H9 (cell line): Measurements from ENCODE around the gene ZNF37A. TPM values are rescaled to one million over a fixed set of nuclear protein-coding genes. Genes with fewer than 3 reads are reported as not detected.

Experiments used
- DNase-seq: peaks from one replicate; pipeline ENCODE4 v3.0.0-alpha.2; 2017
- H2AFZ ChIP-seq: one replicate; pipeline ENCODE4 v1.6.1; 2013; ENCODE audit warnings: mild to moderate bottlenecking, low read length, control low read depth, moderate library complexity
- H2AK5ac ChIP-seq: 2 replicates; pipeline ENCODE4 v1.6.1; 2013; ENCODE audit warnings: low read length, control low read depth, mixed read lengths; ENCODE audit not compliant: insufficient read length
- H2BK120ac ChIP-seq: one replicate; pipeline ENCODE4 v1.6.1; 2013; ENCODE audit warnings: low read depth, mild to moderate bottlenecking, low read length, control low read depth, inconsistent platforms; ENCODE audit not compliant: poor library complexity, severe bottlenecking
- H2BK12ac ChIP-seq: 2 replicates; pipeline ENCODE4 v1.6.1; 2013; ENCODE audit warnings: low read length, control low read depth, mixed read lengths, low read depth; ENCODE audit not compliant: insufficient read length
- H2BK15ac ChIP-seq: 2 replicates; pipeline ENCODE4 v1.6.1; 2013; ENCODE audit warnings: low read depth, low read length, control low read depth
- H2BK20ac ChIP-seq: one replicate; pipeline ENCODE4 v1.6.1; 2013; ENCODE audit warnings: low read depth, mild to moderate bottlenecking, low read length, control low read depth, inconsistent platforms; ENCODE audit not compliant: poor library complexity, severe bottlenecking
- H2BK5ac ChIP-seq: 2 replicates; pipeline ENCODE4 v1.6.1; 2013; ENCODE audit warnings: low read length, control low read depth, mixed read lengths; ENCODE audit not compliant: insufficient read length
- H3K14ac ChIP-seq: 2 replicates; pipeline ENCODE4 v1.6.1; 2013; ENCODE audit warnings: low read length, control low read depth; ENCODE audit not compliant: insufficient read depth
- H3K18ac ChIP-seq: 2 replicates; pipeline ENCODE4 v1.6.1; 2013; ENCODE audit warnings: low read depth, mild to moderate bottlenecking, mixed read lengths, low read length, control low read depth; ENCODE audit not compliant: insufficient read length
- H3K23ac ChIP-seq: 2 replicates; pipeline ENCODE4 v1.6.1; 2013; ENCODE audit warnings: low read length, control low read depth, mixed read lengths, low read depth; ENCODE audit not compliant: insufficient read length
- H3K23me2 ChIP-seq: 2 replicates; pipeline ENCODE4 v1.6.1; 2013; ENCODE audit warnings: low read depth, mild to moderate bottlenecking, mixed read lengths, low read length, control low read depth; ENCODE audit not compliant: insufficient read length, poor library complexity, severe bottlenecking
- H3K27ac ChIP-seq: 2 replicates; pipeline ENCODE4 v1.5.1; 2013; ENCODE audit warnings: low read length, control low read depth, mixed read lengths, low read depth; ENCODE audit not compliant: insufficient read length
- H3K27me3 ChIP-seq: 2 replicates; pipeline ENCODE4 v1.6.1; 2013; ENCODE audit warnings: low read length, control low read depth, inconsistent platforms; ENCODE audit not compliant: insufficient read depth
- H3K4ac ChIP-seq: 2 replicates; pipeline ENCODE4 v1.6.1; 2013; ENCODE audit warnings: low read depth, mild to moderate bottlenecking, control low read depth, inconsistent platforms, low read length, moderate library complexity
- H3K4me1 ChIP-seq: 2 replicates; pipeline ENCODE4 v1.6.1; 2013; ENCODE audit warnings: low read length, control low read depth, inconsistent platforms; ENCODE audit not compliant: insufficient read depth
- H3K4me2 ChIP-seq: 2 replicates; pipeline ENCODE4 v1.6.1; 2013; ENCODE audit warnings: low read length, control low read depth, mixed read lengths; ENCODE audit not compliant: insufficient read length, insufficient read depth
- H3K56ac ChIP-seq: 2 replicates; pipeline ENCODE4 v1.6.1; 2013; ENCODE audit warnings: low read depth, mild to moderate bottlenecking, mixed read lengths, low read length, control low read depth; ENCODE audit not compliant: insufficient read length
- H3K79me1 ChIP-seq: 2 replicates; pipeline ENCODE4 v1.6.1; 2013; ENCODE audit warnings: low read depth, mild to moderate bottlenecking, moderate library complexity, low read length, control low read depth, inconsistent platforms; ENCODE audit not compliant: insufficient read depth, poor library complexity, severe bottlenecking
- H3K79me2 ChIP-seq: 2 replicates; pipeline ENCODE4 v1.6.1; 2013; ENCODE audit warnings: low read length, control low read depth, inconsistent platforms; ENCODE audit not compliant: insufficient read depth
- H3K9ac ChIP-seq: 2 replicates; pipeline ENCODE4 v1.6.1; 2013; ENCODE audit warnings: low read length, control low read depth, mixed read lengths; ENCODE audit not compliant: insufficient read length; ENCODE audit errors: extremely low read depth
- H3K9me3 ChIP-seq: one replicate; pipeline ENCODE4 v1.6.1; 2013; ENCODE audit warnings: low read depth, low read length, inconsistent platforms; ENCODE audit not compliant: control insufficient read depth
- H3T11ph ChIP-seq: one replicate; pipeline ENCODE4 v1.6.1; 2013; ENCODE audit warnings: mild to moderate bottlenecking, low read length, control low read depth, inconsistent platforms
- H4K20me1 ChIP-seq: one replicate; pipeline ENCODE4 v1.6.1; 2013; ENCODE audit not compliant: control insufficient read depth, insufficient read length, insufficient read depth
- H4K5ac ChIP-seq: 2 replicates; pipeline ENCODE4 v1.6.1; 2013; ENCODE audit warnings: low read depth, mild to moderate bottlenecking, mixed read lengths, low read length, control low read depth; ENCODE audit not compliant: insufficient read length
- H4K8ac ChIP-seq: replicated peaks from 2 replicates; pipeline ENCODE4 v1.6.1; 2013; ENCODE audit warnings: low read length, control low read depth, mixed read lengths, low read depth; ENCODE audit not compliant: insufficient read length
- H4K91ac ChIP-seq: 2 replicates; pipeline ENCODE4 v1.6.1; 2013; ENCODE audit warnings: low read depth, mild to moderate bottlenecking, moderate library complexity, mixed read lengths, low read length, control low read depth; ENCODE audit not compliant: insufficient read length
- H3K27ac Mint-ChIP-seq, 3 experiments: 2 replicates in 2 of 3; 3 replicates in 1 of 3; pipeline ENCODE4 v1.8.0; 2020 to 2021; ENCODE audit warnings: mixed read lengths in 3 of 3, mild to moderate bottlenecking in 1 of 3, moderate library complexity in 1 of 3
- H3K27me3 Mint-ChIP-seq: 2 replicates; pipeline ENCODE4 v1.8.0; 2021; ENCODE audit warnings: low read depth, mild to moderate bottlenecking, moderate library complexity, mixed read lengths
- H3K36me3 Mint-ChIP-seq, 3 experiments: 2 replicates in 2 of 3; 3 replicates in 1 of 3; pipeline ENCODE4 v1.8.0; 2020 to 2021; ENCODE audit warnings: low read depth in 3 of 3, mixed read lengths in 3 of 3; ENCODE audit not compliant: insufficient read depth in 1 of 3
- H3K4me1 Mint-ChIP-seq, 2 experiments: 2 replicates each; pipeline ENCODE4 v1.8.0; 2020; ENCODE audit warnings: mixed read lengths in 2 of 2
- H3K4me3 Mint-ChIP-seq, 2 experiments: 2 replicates in 1 of 2; 3 replicates in 1 of 2; pipeline ENCODE4 v1.8.0; 2020 to 2021; ENCODE audit warnings: mild to moderate bottlenecking in 2 of 2, mixed read lengths in 2 of 2, moderate library complexity in 1 of 2
- H3K9me3 Mint-ChIP-seq, 2 experiments: 2 replicates in 1 of 2; 3 replicates in 1 of 2; pipeline ENCODE4 v1.8.0; 2020; ENCODE audit warnings: mild to moderate bottlenecking in 2 of 2, mixed read lengths in 2 of 2, moderate library complexity in 1 of 2
- WGBS: extraction: QIAGEN DNeasy Blood & Tissue Kit; methylation state at CpG from one replicate; pipeline ENCODE4 v1.1.7; 2013; ENCODE audit warnings: missing lambda C conversion rate, low lambda C conversion rate, mixed read lengths; ENCODE audit not compliant: insufficient read length; ENCODE audit errors: extremely low coverage; 5-methylcytosine and 5-hydroxymethylcytosine counted together
- total RNA-seq: library from RNA; stranded (reverse); gene quantifications from 2 replicates; pipeline ENCODE4 v1.2.1, GENCODE V29; 2021
- TF ChIP-seq, protein P1 (sequence below): fragments of 200-600 bp; sonication (generic); conservative IDR thresholded peaks from 3 replicates; pipeline ENCODE4 v1.8.0; 2021; ENCODE audit warnings: antibody characterized with exemption, mild to moderate bottlenecking

ZNF37A gene
- total RNA-seq, 1 experiment from 2014 or later, result 9.5 TPM

DNA sequence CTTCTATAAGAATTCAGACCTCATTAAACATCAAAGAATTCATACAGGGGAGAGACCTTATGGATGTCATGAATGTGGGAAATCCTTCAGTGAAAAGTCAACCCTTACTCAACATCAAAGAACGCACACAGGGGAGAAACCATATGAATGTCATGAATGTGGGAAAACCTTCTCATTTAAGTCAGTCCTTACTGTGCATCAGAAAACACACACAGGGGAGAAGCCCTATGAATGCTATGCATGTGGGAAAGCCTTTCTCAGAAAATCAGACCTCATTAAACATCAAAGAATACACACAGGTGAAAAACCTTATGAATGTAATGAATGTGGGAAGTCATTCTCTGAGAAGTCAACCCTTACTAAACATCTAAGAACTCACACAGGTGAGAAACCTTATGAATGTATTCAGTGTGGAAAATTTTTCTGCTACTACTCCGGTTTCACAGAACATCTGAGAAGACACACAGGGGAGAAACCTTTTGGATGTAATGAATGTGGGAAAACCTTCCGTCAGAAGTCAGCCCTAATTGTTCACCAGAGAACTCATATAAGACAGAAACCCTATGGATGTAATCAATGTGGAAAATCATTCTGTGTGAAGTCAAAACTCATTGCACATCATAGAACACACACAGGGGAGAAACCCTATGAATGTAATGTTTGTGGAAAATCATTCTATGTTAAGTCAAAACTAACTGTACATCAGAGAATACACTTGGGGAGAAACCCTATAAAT is 24.1 kb downstream of the ZNF37A start:
- no CpG with 5 or more reads among the region's 3 CpGs for WGBS
- H3K27ac Mint-ChIP-seq, result no peak overlapping the region

More for the DNA sequence above, 24.1 kb downstream of the ZNF37A start:
- Mint-ChIP-seq H3K27me3 (peaks cover 6% of the 10 kb centered on the region; the same call in 1 of the 2 replicates), H3K9me3 (peaks cover 94% of the 10 kb centered on the region in 2 experiments), H3K4me3 (no peak overlapping the region), H3K4me1 (no peaks in the 10 kb centered on the region), H3K36me3 (peaks cover 63 to 80% (median 79%) of the 10 kb centered on the region in 3 experiments)
- Histone ChIP-seq H3K23me2 (no peaks in the 10 kb centered on the region), H2BK20ac (no peak overlapping the region), H2BK120ac (no peak overlapping the region), H3K9me3 (peaks cover 88% of the 10 kb centered on the region), H3K4ac (no peak overlapping the region), H3K4me2 (no peak overlapping the region), H3K23ac (no peak overlapping the region), H3K4me1 (no peaks in the 10 kb centered on the region), H4K8ac (no peak overlapping the region), H3K27ac (no peak overlapping the region), H3K9ac (no peak overlapping the region), H2BK12ac (no peak overlapping the region), H3K18ac (no peak overlapping the region), H2AFZ (no peak overlapping the region), H2BK5ac (no peak overlapping the region), H4K5ac (no peak overlapping the region), H2AK5ac (no peak overlapping the region), H3K79me1 (no peaks in the 10 kb centered on the region), H3K56ac (no peak overlapping the region), H4K91ac (no peak overlapping the region), H4K20me1 (no peaks in the 10 kb centered on the region), H3K27me3 (no peaks in the 10 kb centered on the region), H2BK15ac (no peak overlapping the region), H3K14ac (no peak overlapping the region), H3T11ph (no peak overlapping the region), H3K79me2 (no peaks in the 10 kb centered on the region)
- TF ChIP-seq, protein P1, sequence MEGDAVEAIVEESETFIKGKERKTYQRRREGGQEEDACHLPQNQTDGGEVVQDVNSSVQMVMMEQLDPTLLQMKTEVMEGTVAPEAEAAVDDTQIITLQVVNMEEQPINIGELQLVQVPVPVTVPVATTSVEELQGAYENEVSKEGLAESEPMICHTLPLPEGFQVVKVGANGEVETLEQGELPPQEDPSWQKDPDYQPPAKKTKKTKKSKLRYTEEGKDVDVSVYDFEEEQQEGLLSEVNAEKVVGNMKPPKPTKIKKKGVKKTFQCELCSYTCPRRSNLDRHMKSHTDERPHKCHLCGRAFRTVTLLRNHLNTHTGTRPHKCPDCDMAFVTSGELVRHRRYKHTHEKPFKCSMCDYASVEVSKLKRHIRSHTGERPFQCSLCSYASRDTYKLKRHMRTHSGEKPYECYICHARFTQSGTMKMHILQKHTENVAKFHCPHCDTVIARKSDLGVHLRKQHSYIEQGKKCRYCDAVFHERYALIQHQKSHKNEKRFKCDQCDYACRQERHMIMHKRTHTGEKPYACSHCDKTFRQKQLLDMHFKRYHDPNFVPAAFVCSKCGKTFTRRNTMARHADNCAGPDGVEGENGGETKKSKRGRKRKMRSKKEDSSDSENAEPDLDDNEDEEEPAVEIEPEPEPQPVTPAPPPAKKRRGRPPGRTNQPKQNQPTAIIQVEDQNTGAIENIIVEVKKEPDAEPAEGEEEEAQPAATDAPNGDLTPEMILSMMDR, result no peak
- no peak for DNase-seq
